ENCODE measurements around the gene SASH1.
A peak's percentile ranks its signal among the peaks of the same experiment; 100 is the strongest.
"Not testable (repeated sequence)": the region's sequence is repeated elsewhere in the genome, so short reads cannot be mapped to it uniquely, and the experiment has no call there.

The SASH1 gene

GRCh38 chr6:148573922-148574321 lies 231.3 kb downstream of the SASH1 start:
- TF ChIP-seq YY1 (IDR thresholded peaks at IDR 0.05; ENCODE audit: insufficient read depth, insufficient read length) = no peak
- TF ChIP-seq SUZ12 (IDR thresholded peaks at IDR 0.05; ENCODE audit: extremely low read depth, insufficient read depth, insufficient read length) = no peak
- TF ChIP-seq ZNF274 (IDR thresholded peaks at IDR 0.05; ENCODE audit: low read depth, low read length) = no peak
- no peak for DNase-seq (ENCODE audit: low read depth, low spot score)
- H3K4me3 ChIP-seq (ENCODE audit: insufficient read length, low read depth) = no peak overlapping the region
- no peak overlapping the region for H3K9ac ChIP-seq (ENCODE audit: insufficient read length, low read depth)
- H3K36me3 ChIP-seq (ENCODE audit: insufficient read depth, insufficient read length, low read length) = no peaks in the 10 kb centered on the region
- no peaks in the 10 kb centered on the region for H3K9me3 ChIP-seq (ENCODE audit: insufficient read depth, low read length)
- H3K4me1 ChIP-seq (ENCODE audit: insufficient read depth, insufficient read length) = no peaks in the 10 kb centered on the region
- no peaks in the 10 kb centered on the region for H3K27me3 ChIP-seq (ENCODE audit: insufficient read depth, insufficient read length)

- DNase-seq (ENCODE audit: low read depth, low spot score) = peak; percentile 81
- no peak overlapping the region for H3K4me3 ChIP-seq (ENCODE audit: insufficient read length, low read depth)
- 0 out of 2 replicates have a peak, but pooled peaks cover 5% of the 10 kb centered on the region for H3K9me3 ChIP-seq (ENCODE audit: insufficient read depth, low read length)
- no peaks in the 10 kb centered on the region for H3K4me1 ChIP-seq (ENCODE audit: insufficient read depth, insufficient read length)
- TF ChIP-seq ZNF274 (IDR thresholded peaks at IDR 0.05; ENCODE audit: low read depth, low read length) (no peak), YY1 (IDR thresholded peaks at IDR 0.05; ENCODE audit: insufficient read depth, insufficient read length) (no peak), SUZ12 (IDR thresholded peaks at IDR 0.05; ENCODE audit: extremely low read depth, insufficient read depth, insufficient read length) (no peak)
- H3K36me3 ChIP-seq (ENCODE audit: insufficient read depth, insufficient read length, low read length) = no peaks in the 10 kb centered on the region
- no peaks in the 10 kb centered on the region for H3K27me3 ChIP-seq (ENCODE audit: insufficient read depth, insufficient read length)
- no peak overlapping the region for H3K9ac ChIP-seq (ENCODE audit: insufficient read length, low read depth)
Measured at GRCh38 chr6:148577687-148578488, 235.2 kb downstream of the SASH1 start.

GRCh38 chr6:148578489-148578814 lies 235.8 kb downstream of the SASH1 start:
- H3K9me3 ChIP-seq (ENCODE audit: insufficient read depth, low read length) = 0 out of 2 replicates have a peak, but pooled peaks cover 5% of the 10 kb centered on the region
- TF ChIP-seq YY1 (IDR thresholded peaks at IDR 0.05; ENCODE audit: insufficient read depth, insufficient read length) (no peak), SUZ12 (IDR thresholded peaks at IDR 0.05; ENCODE audit: extremely low read depth, insufficient read depth, insufficient read length) (no peak), ZNF274 (IDR thresholded peaks at IDR 0.05; ENCODE audit: low read depth, low read length) (no peak)
- H3K4me3 ChIP-seq (ENCODE audit: insufficient read length, low read depth) = no peak overlapping the region
- no peak overlapping the region for H3K9ac ChIP-seq (ENCODE audit: insufficient read length, low read depth)
- H3K27me3 ChIP-seq (ENCODE audit: insufficient read depth, insufficient read length) = no peaks in the 10 kb centered on the region
- H3K36me3 ChIP-seq (ENCODE audit: insufficient read depth, insufficient read length, low read length) = no peaks in the 10 kb centered on the region
- no peak for DNase-seq (ENCODE audit: low read depth, low spot score)
- no peaks in the 10 kb centered on the region for H3K4me1 ChIP-seq (ENCODE audit: insufficient read depth, insufficient read length)

- no peak for DNase-seq (ENCODE audit: low read depth, low spot score)
- Histone ChIP-seq H3K9me3 (ENCODE audit: insufficient read depth, low read length) (0 out of 2 replicates have a peak, but pooled peaks cover 5% of the 10 kb centered on the region), H3K36me3 (ENCODE audit: insufficient read depth, insufficient read length, low read length) (no peaks in the 10 kb centered on the region), H3K9ac (ENCODE audit: insufficient read length, low read depth) (no peak overlapping the region), H3K4me1 (ENCODE audit: insufficient read depth, insufficient read length) (no peaks in the 10 kb centered on the region), H3K4me3 (ENCODE audit: insufficient read length, low read depth) (no peak overlapping the region), H3K27me3 (ENCODE audit: insufficient read depth, insufficient read length) (no peaks in the 10 kb centered on the region)
- TF ChIP-seq YY1 (IDR thresholded peaks at IDR 0.05; ENCODE audit: insufficient read depth, insufficient read length) = no peak
- TF ChIP-seq ZNF274 (IDR thresholded peaks at IDR 0.05; ENCODE audit: low read depth, low read length) = no peak
- TF ChIP-seq SUZ12 (IDR thresholded peaks at IDR 0.05; ENCODE audit: extremely low read depth, insufficient read depth, insufficient read length) = no peak
Measured at GRCh38 chr6:148578837-148579565, 236.4 kb downstream of the SASH1 start.

GRCh38 chr6:148580442-148580841 lies 237.8 kb downstream of the SASH1 start:
- DNase-seq (ENCODE audit: low read depth, low spot score) = no peak
- no peak for TF ChIP-seq ZNF274 (IDR thresholded peaks at IDR 0.05; ENCODE audit: low read depth, low read length)
- no peak for TF ChIP-seq YY1 (IDR thresholded peaks at IDR 0.05; ENCODE audit: insufficient read depth, insufficient read length)
- no peak for TF ChIP-seq SUZ12 (IDR thresholded peaks at IDR 0.05; ENCODE audit: extremely low read depth, insufficient read depth, insufficient read length)
- H3K27me3 ChIP-seq (ENCODE audit: insufficient read depth, insufficient read length) = no peaks in the 10 kb centered on the region
- H3K4me3 ChIP-seq (ENCODE audit: insufficient read length, low read depth) = no peak overlapping the region
- no peaks in the 10 kb centered on the region for H3K4me1 ChIP-seq (ENCODE audit: insufficient read depth, insufficient read length)
- H3K36me3 ChIP-seq (ENCODE audit: insufficient read depth, insufficient read length, low read length) = no peaks in the 10 kb centered on the region
- H3K9ac ChIP-seq (ENCODE audit: insufficient read length, low read depth) = no peak overlapping the region
- 0 out of 2 replicates have a peak, but pooled peaks cover 5% of the 10 kb centered on the region for H3K9me3 ChIP-seq (ENCODE audit: insufficient read depth, low read length)

GRCh38 chr6:148583631-148584030 lies 241.0 kb downstream of the SASH1 start:
- Histone ChIP-seq H3K4me3 (ENCODE audit: insufficient read length, low read depth) (no peak overlapping the region), H3K36me3 (ENCODE audit: insufficient read depth, insufficient read length, low read length) (no peaks in the 10 kb centered on the region), H3K27me3 (ENCODE audit: insufficient read depth, insufficient read length) (no peaks in the 10 kb centered on the region), H3K9ac (ENCODE audit: insufficient read length, low read depth) (no peak overlapping the region), H3K4me1 (ENCODE audit: insufficient read depth, insufficient read length) (no peaks in the 10 kb centered on the region), H3K9me3 (ENCODE audit: insufficient read depth, low read length) (0 out of 2 replicates have a peak, but pooled peaks cover 5% of the 10 kb centered on the region)
- TF ChIP-seq YY1 (IDR thresholded peaks at IDR 0.05; ENCODE audit: insufficient read depth, insufficient read length) (no peak), ZNF274 (IDR thresholded peaks at IDR 0.05; ENCODE audit: low read depth, low read length) (no peak), SUZ12 (IDR thresholded peaks at IDR 0.05; ENCODE audit: extremely low read depth, insufficient read depth, insufficient read length) (no peak)
- DNase-seq (ENCODE audit: low read depth, low spot score) = no peak

GRCh38 chr6:148585641-148586040 lies 243.0 kb downstream of the SASH1 start:
- H3K36me3 ChIP-seq (ENCODE audit: insufficient read depth, insufficient read length, low read length); DNase-seq (ENCODE audit: low read depth, low spot score); H3K27me3 ChIP-seq (ENCODE audit: insufficient read depth, insufficient read length); H3K4me1 ChIP-seq (ENCODE audit: insufficient read depth, insufficient read length); H3K4me3 ChIP-seq (ENCODE audit: insufficient read length, low read depth); H3K9ac ChIP-seq (ENCODE audit: insufficient read length, low read depth): not testable (repeated sequence)
- 0 out of 2 replicates have a peak, but pooled peaks cover 12% of the 10 kb centered on the region for H3K9me3 ChIP-seq (ENCODE audit: insufficient read depth, low read length)
